IMR-90 (cell line): ENCODE data around the gene MRC2. TPM values are rescaled to one million over a fixed set of nuclear protein-coding genes. Genes with fewer than 3 reads are reported as not detected.

Source experiments
- ATAC-seq: fragments of 200-7000 bp; cut with Tn5 transposase; 2 replicates; pipeline ENCODE4 v1.9.1; 2020; ENCODE audit warnings: low read depth, mild to moderate bottlenecking, moderate library complexity
- BruUV-seq: library from RNA; stranded (reverse); fragments of 400-500 nt; replicated peaks from 2 replicates; lab custom pipeline; 2021; lab: Mats Ljungman, UMichigan
- CTCF ChIA-PET: fragments of 300-600 bp; formaldehyde crosslinking; extraction: SDS; loops from one replicate; lab custom pipeline; 2021; ENCODE audit warnings: antibody characterized with exemption; lab: Yijun Ruan, JAX
- POLR2A ChIA-PET: fragments of 300-600 bp; sonication (Branson Sonifier 250); formaldehyde crosslinking; loops from one replicate; lab custom pipeline; 2022; ENCODE audit warnings: antibody characterized with exemption; ENCODE audit not compliant: unreplicated experiment; lab: Charles Lee
- DNase-seq: peaks from one replicate; pipeline ENCODE4 v3.0.0; 2013
- H2AFZ ChIP-seq: replicated peaks from 2 replicates; pipeline ENCODE3; 2013; ENCODE audit warnings: low read length, mild to moderate bottlenecking; ENCODE audit not compliant: poor library complexity
- H2AK5ac ChIP-seq: 2 replicates; pipeline ENCODE4 v1.6.1; 2013; ENCODE audit warnings: low read depth, low read length, inconsistent platforms
- H2AK9ac ChIP-seq: replicated peaks from 2 replicates; pipeline ENCODE3; 2013; ENCODE audit warnings: mild to moderate bottlenecking, low read depth, low read length, moderate library complexity; ENCODE audit not compliant: poor library complexity
- H2BK120ac ChIP-seq: 2 replicates; pipeline ENCODE4 v1.6.1; 2013; ENCODE audit warnings: low read depth, low read length, inconsistent platforms
- H2BK15ac ChIP-seq: 3 replicates; pipeline ENCODE4 v1.6.1; 2013; ENCODE audit warnings: low read depth, low read length, inconsistent platforms
- H2BK20ac ChIP-seq: 2 replicates; pipeline ENCODE4 v1.6.1; 2013; ENCODE audit warnings: low read depth, mild to moderate bottlenecking, inconsistent platforms, low read length, moderate library complexity
- H2BK5ac ChIP-seq: 2 replicates; pipeline ENCODE4 v1.6.1; 2013; ENCODE audit warnings: mild to moderate bottlenecking, low read depth, low read length, inconsistent platforms; ENCODE audit not compliant: poor library complexity, severe bottlenecking
- H3K14ac ChIP-seq: replicated peaks from 2 replicates; pipeline ENCODE4 v1.6.1; 2013; ENCODE audit warnings: low read depth, low read length, inconsistent platforms
- H3K18ac ChIP-seq: 2 replicates; pipeline ENCODE4 v1.6.1; 2013; ENCODE audit warnings: low read depth, low read length, control low read depth
- H3K23ac ChIP-seq: 2 replicates; pipeline ENCODE4 v1.6.1; 2013; ENCODE audit warnings: low read depth, low read length, inconsistent platforms
- H3K27ac ChIP-seq: 2 replicates; pipeline ENCODE4 v1.5.1; 2013; ENCODE audit warnings: mild to moderate bottlenecking, control low read depth, low read length; ENCODE audit not compliant: insufficient read depth
- H3K27me3 ChIP-seq: 2 replicates; pipeline ENCODE4 v1.6.1; 2013; ENCODE audit warnings: low read length; ENCODE audit not compliant: control insufficient read depth, insufficient read depth
- H3K36me3 ChIP-seq: 2 replicates; pipeline ENCODE4 v1.6.1; 2013; ENCODE audit warnings: low read length, mixed read lengths; ENCODE audit not compliant: control insufficient read depth, insufficient read depth
- H3K4ac ChIP-seq: 2 replicates; pipeline ENCODE4 v1.6.1; 2013; ENCODE audit warnings: low read depth, low read length, inconsistent platforms
- H3K4me1 ChIP-seq: 2 replicates; pipeline ENCODE4 v1.6.1; 2013; ENCODE audit warnings: low read length, mixed read lengths; ENCODE audit not compliant: control insufficient read depth, insufficient read depth
- H3K4me2 ChIP-seq: 2 replicates; pipeline ENCODE4 v1.6.1; 2013; ENCODE audit warnings: low read depth, mild to moderate bottlenecking, control low read depth, low read length, moderate library complexity
- H3K4me3 ChIP-seq: 2 replicates; pipeline ENCODE4 v1.5.1; 2013; ENCODE audit warnings: low read depth, mild to moderate bottlenecking, control low read depth, low read length, moderate library complexity; ENCODE audit not compliant: insufficient read depth
- H3K56ac ChIP-seq: 2 replicates; pipeline ENCODE4 v1.6.1; 2013; ENCODE audit warnings: low read length, inconsistent platforms; ENCODE audit not compliant: insufficient read depth; ENCODE audit errors: extremely low read depth
- H3K79me1 ChIP-seq, 2 experiments: 2 replicates each; pipeline ENCODE4 v1.6.1; 2013; ENCODE audit warnings: low read length in 2 of 2, inconsistent platforms in 1 of 2, low read depth in 1 of 2
- H3K9ac ChIP-seq: 2 replicates; pipeline ENCODE4 v1.6.1; 2013; ENCODE audit warnings: low read depth, low read length, control low read depth
- H3K9me1 ChIP-seq: 2 replicates; pipeline ENCODE4 v1.6.1; 2013; ENCODE audit warnings: low read length, inconsistent platforms; ENCODE audit not compliant: insufficient read depth
- H3K9me3 ChIP-seq: 2 replicates; pipeline ENCODE4 v1.6.1; 2013; ENCODE audit warnings: low read length; ENCODE audit not compliant: control insufficient read depth, insufficient read depth
- H4K20me1 ChIP-seq: 2 replicates; pipeline ENCODE4 v1.6.1; 2013; ENCODE audit warnings: low read length, inconsistent platforms; ENCODE audit not compliant: insufficient read depth
- H4K5ac ChIP-seq: 2 replicates; pipeline ENCODE4 v1.6.1; 2013; ENCODE audit warnings: mild to moderate bottlenecking, low read depth, low read length, control low read depth
- H4K8ac ChIP-seq, 2 experiments: 2 replicates each; pipeline ENCODE4 v1.6.1; 2013; ENCODE audit warnings: low read depth in 2 of 2, low read length in 2 of 2, control low read depth in 1 of 2, inconsistent platforms in 1 of 2
- H4K91ac ChIP-seq: 2 replicates; pipeline ENCODE4 v1.6.1; 2013; ENCODE audit warnings: low read depth, low read length, inconsistent platforms; ENCODE audit not compliant: insufficient read depth
- BHLHE40 ChIP-seq: fragments of 150-350 bp; IDR thresholded peaks from 2 replicates; pipeline ENCODE4 v1.6.1; 2016; ENCODE audit warnings: mild to moderate bottlenecking, low read depth, low read length
- CEBPB ChIP-seq: IDR thresholded peaks from 2 replicates; pipeline ENCODE4 v1.6.1; 2012; ENCODE audit warnings: low read depth, low read length, improper control_type of control experiment
- CHD1 ChIP-seq: IDR thresholded peaks from 2 replicates; pipeline ENCODE4 v1.6.1; 2012; ENCODE audit warnings: low read depth, low read length, improper control_type of control experiment
- CTCF ChIP-seq: conservative IDR thresholded peaks from 2 replicates; pipeline ENCODE4 v1.5.1; 2012; ENCODE audit warnings: mild to moderate bottlenecking, low read depth, low read length, improper control_type of control experiment
- ELK1 ChIP-seq: fragments of 150-350 bp; IDR thresholded peaks from 2 replicates; pipeline ENCODE4 v1.6.1; 2016; ENCODE audit warnings: low read depth, mild to moderate bottlenecking, low read length, moderate library complexity, borderline replicate concordance
- FOS ChIP-seq: fragments of 150-350 bp; IDR thresholded peaks from 2 replicates; pipeline ENCODE4 v1.6.1; 2016; ENCODE audit warnings: low read depth, low read length
- MAFK ChIP-seq: IDR thresholded peaks from 2 replicates; pipeline ENCODE4 v1.6.1; 2012; ENCODE audit warnings: low read depth, low read length, improper control_type of control experiment
- MAZ ChIP-seq: IDR thresholded peaks from 2 replicates; pipeline ENCODE4 v1.6.1; 2012; ENCODE audit warnings: low read depth, mild to moderate bottlenecking, low read length, improper control_type of control experiment, moderate library complexity, borderline replicate concordance
- MXI1 ChIP-seq: IDR thresholded peaks from 2 replicates; pipeline ENCODE4 v1.6.1; 2012; ENCODE audit warnings: low read depth, mild to moderate bottlenecking, low read length, moderate library complexity, borderline replicate concordance
- NFE2L2 ChIP-seq: fragments of 150-350 bp; IDR thresholded peaks from 2 replicates; pipeline ENCODE4 v1.6.1; 2016; ENCODE audit warnings: low read depth, mild to moderate bottlenecking, low read length
- POLR2A ChIP-seq: IDR thresholded peaks from 2 replicates; pipeline ENCODE4 v1.6.1; 2012; ENCODE audit warnings: mild to moderate bottlenecking, low read depth, low read length
- RCOR1 ChIP-seq: IDR thresholded peaks from 2 replicates; pipeline ENCODE4 v1.6.1; 2012; ENCODE audit warnings: mild to moderate bottlenecking, low read length, improper control_type of control experiment; ENCODE audit not compliant: insufficient replicate concordance
- SMC3 ChIP-seq: fragments of 150-350 bp; IDR thresholded peaks from 2 replicates; pipeline ENCODE4 v1.6.1; 2016; ENCODE audit warnings: low read depth, mild to moderate bottlenecking, antibody characterized with exemption, low read length, moderate library complexity
- USF2 ChIP-seq: fragments of 150-350 bp; IDR thresholded peaks from 2 replicates; pipeline ENCODE4 v1.6.1; 2017; ENCODE audit warnings: mild to moderate bottlenecking, antibody characterized with exemption, low read length, low read depth
- WGBS, 2 experiments: methylation state at CpG; one replicate each; pipeline versions ENCODE4 v1.1.5 to v1.1.7; 2013; ENCODE audit warnings: missing lambda C conversion rate in 2 of 2; ENCODE audit not compliant: insufficient read length in 1 of 2; ENCODE audit errors: extremely low coverage in 2 of 2; 5-methylcytosine and 5-hydroxymethylcytosine counted together
- dilution Hi-C: fragments of 300-500 bp; cut with HindIII; formaldehyde crosslinking; loops from one replicate; pipeline ENCODE4 v1.14.3; 2018; ENCODE audit warnings: low sequenced_read_pairs; ENCODE audit not compliant: unreplicated experiment
- in situ Hi-C: fragments of 300-500 bp; cut with MboI; formaldehyde crosslinking; loops from 3 replicates; pipeline ENCODE4 v1.14.3; 2019; ENCODE audit warnings: low sequenced_read_pairs, inconsistent platforms, mixed read lengths
- intact Hi-C: fragments of 100-400 bp; cut with micrococcal nuclease; formaldehyde crosslinking; loops from 2 replicates; pipeline ENCODE4 v1.10.0; 2022
- polyA plus RNA-seq, 3 experiments: library from polyadenylated mRNA; depleted of rRNA; stranded (reverse); fragments of >200 nt; gene quantifications; 2 replicates each; pipeline ENCODE4 v1.2.3, GENCODE V29; 2012; ENCODE audit warnings: low replicate concordance in 1 of 3
- total RNA-seq: library from RNA; depleted of rRNA; stranded (reverse); fragments of >200 nt; gene quantifications from 2 replicates; pipeline ENCODE4 v1.2.3, GENCODE V29; 2012

MRC2 gene
- total and polyA plus RNA-seq, 2 of the 4 experiments (the other 2 are of a cell fraction): 39.3 to 137 TPM

GRCh38 chr17:62643496-62643895 is 16.0 kb downstream of the MRC2 start:
- H2BK120ac ChIP-seq: no peak overlapping the region
- no peak overlapping the region for H3K4ac ChIP-seq
- H3K14ac ChIP-seq: no peak overlapping the region
- ChIA-PET POLR2A (no interaction called here), CTCF (no interaction called here)
- H2AK5ac ChIP-seq: no peak overlapping the region
- peaks cover 46% of the 10 kb centered on the region for H4K20me1 ChIP-seq
- no peak overlapping the region for H3K9ac ChIP-seq
- H3K4me3 ChIP-seq: no peak overlapping the region
- peaks cover 19% of the 10 kb centered on the region for H3K4me1 ChIP-seq
- H3K9me1 ChIP-seq: peaks cover 18% of the 10 kb centered on the region
- in situ Hi-C loops: no loop called here
- dilution Hi-C loops: no loop called here
- no peak overlapping the region for H3K4me2 ChIP-seq
- BruUV-seq: no TSS peak
- H3K27me3 ChIP-seq: no peaks in the 10 kb centered on the region
- no peak overlapping the region for H4K8ac ChIP-seq
- no peak overlapping the region for H2BK15ac ChIP-seq
- intact Hi-C loops: no loop called here
- H3K23ac ChIP-seq: no peak overlapping the region
- H3K79me1 ChIP-seq: peaks cover 23 to 75% of the 10 kb centered on the region in 2 experiments
- no peak overlapping the region for H4K5ac ChIP-seq
- H2AK9ac ChIP-seq: no peak overlapping the region
- H2BK5ac ChIP-seq: no peak overlapping the region
- H2AFZ ChIP-seq: no peak overlapping the region
- TF ChIP-seq CTCF (no peak), POLR2A (no peak), CHD1 (no peak), MAFK (no peak), ELK1 (no peak), NFE2L2 (no peak), MXI1 (no peak), MAZ (no peak), BHLHE40 (no peak), RCOR1 (no peak), USF2 (no peak), CEBPB (no peak), SMC3 (no peak), FOS (no peak)
- H3K27ac ChIP-seq: no peak overlapping the region
- H2BK20ac ChIP-seq: no peak overlapping the region
- H3K56ac ChIP-seq: no peak overlapping the region
- no peaks in the 10 kb centered on the region for H3K9me3 ChIP-seq
- no CpG with 5 or more reads among the region's 6 CpGs for WGBS, 2 experiments
- H4K91ac ChIP-seq: no peak overlapping the region
- ATAC-seq (no peak), DNase-seq (no peak)
- peaks cover 12% of the 10 kb centered on the region for H3K36me3 ChIP-seq
- H3K18ac ChIP-seq: no peak overlapping the region
